Mucosa of descending colon (tissue), 3 donors: ENCODE data around the gene CCL7. TPM values are rescaled to one million over a fixed set of nuclear protein-coding genes. Genes with fewer than 3 reads are reported as not detected.

Experiments
- ATAC-seq: fragments of 200-7000 bp; cut with Tn5 transposase; one replicate; pipeline ENCODE4 v1.9.1; 2020; ENCODE audit warnings: mild to moderate bottlenecking, moderate library complexity
- DNase-seq, 3 donors: peaks; one replicate each; pipeline ENCODE4 v3.0.0-alpha.2; 2020
- H3K36me3 ChIP-seq: fragments of 200-600 bp; one replicate; pipeline ENCODE4 v1.8.0; 2021; ENCODE audit warnings: low read depth, mild to moderate bottlenecking
- H3K4me1 ChIP-seq: fragments of 200-600 bp; one replicate; pipeline ENCODE4 v1.8.0; 2021; ENCODE audit warnings: low read depth, mild to moderate bottlenecking
- H3K4me3 ChIP-seq: fragments of 200-600 bp; one replicate; pipeline ENCODE4 v1.8.0; 2021; ENCODE audit warnings: mild to moderate bottlenecking
- H3K9me3 ChIP-seq: fragments of 200-600 bp; one replicate; pipeline ENCODE4 v1.8.0; 2021; ENCODE audit warnings: mild to moderate bottlenecking
- intact Hi-C, 2 donors: fragments of 100-400 bp; cut with DNase I in 1 of 2; cut with micrococcal nuclease in 1 of 2; formaldehyde crosslinking; loops; one replicate each; pipeline versions ENCODE4 v1.11.0 to v1.11.1; 2022; cut with DNase I, micrococcal nuclease
- total RNA-seq, 3 donors: library from RNA; stranded (reverse); fragmentation: NEBNext Ultra II Directional in 2 of 3; extraction: Animal tissue kit (Norgen Biotek cat#: 25700) in 2 of 3; gene quantifications; one replicate each; pipeline versions ENCODE4 v1.2.1 to v1.2.4, GENCODE V29; 2021 to 2023
- TF ChIP-seq, protein P1 (sequence below): fragments of 200-600 bp; IDR thresholded peaks from one replicate; pipeline ENCODE4 v1.8.0; 2022; ENCODE audit warnings: antibody characterized with exemption, mild to moderate bottlenecking
- donor health status: DM: no; HTN: no; CAD: no; lungs with moderate emphysema.
- donor health status: DM: no; HTN: no; CAD: no.
- donor health status: DM: no; HTN: yes; CAD: no.

The CCL7 gene
- total RNA-seq, 3 donors from 2014 or later: not detected

GRCh38 chr17:34255841-34256240, 14.2 kb upstream of the CCL7 start:
- DNase-seq (no peak), ATAC-seq (no peak)
- Histone ChIP-seq H3K36me3 (no peaks in the 10 kb centered on the region), H3K4me3 (no peak overlapping the region), H3K4me1 (peaks cover 4% of the 10 kb centered on the region), H3K9me3 (no peaks in the 10 kb centered on the region)
- intact Hi-C loops: no loop called here
- TF ChIP-seq, protein P1, sequence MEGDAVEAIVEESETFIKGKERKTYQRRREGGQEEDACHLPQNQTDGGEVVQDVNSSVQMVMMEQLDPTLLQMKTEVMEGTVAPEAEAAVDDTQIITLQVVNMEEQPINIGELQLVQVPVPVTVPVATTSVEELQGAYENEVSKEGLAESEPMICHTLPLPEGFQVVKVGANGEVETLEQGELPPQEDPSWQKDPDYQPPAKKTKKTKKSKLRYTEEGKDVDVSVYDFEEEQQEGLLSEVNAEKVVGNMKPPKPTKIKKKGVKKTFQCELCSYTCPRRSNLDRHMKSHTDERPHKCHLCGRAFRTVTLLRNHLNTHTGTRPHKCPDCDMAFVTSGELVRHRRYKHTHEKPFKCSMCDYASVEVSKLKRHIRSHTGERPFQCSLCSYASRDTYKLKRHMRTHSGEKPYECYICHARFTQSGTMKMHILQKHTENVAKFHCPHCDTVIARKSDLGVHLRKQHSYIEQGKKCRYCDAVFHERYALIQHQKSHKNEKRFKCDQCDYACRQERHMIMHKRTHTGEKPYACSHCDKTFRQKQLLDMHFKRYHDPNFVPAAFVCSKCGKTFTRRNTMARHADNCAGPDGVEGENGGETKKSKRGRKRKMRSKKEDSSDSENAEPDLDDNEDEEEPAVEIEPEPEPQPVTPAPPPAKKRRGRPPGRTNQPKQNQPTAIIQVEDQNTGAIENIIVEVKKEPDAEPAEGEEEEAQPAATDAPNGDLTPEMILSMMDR: no peak

GRCh38 chr17:34257299-34257985, 12.6 kb upstream of the CCL7 start:
- ATAC-seq: no peak
- intact Hi-C loops: no loop called here
- DNase-seq: no peak
- Histone ChIP-seq H3K4me3 (no peak overlapping the region), H3K4me1 (peaks cover 4% of the 10 kb centered on the region), H3K36me3 (no peaks in the 10 kb centered on the region), H3K9me3 (no peaks in the 10 kb centered on the region)
- TF ChIP-seq, protein P1: no peak

GRCh38 chr17:34257986-34258326, 12.1 kb upstream of the CCL7 start:
- ATAC-seq: no peak
- Histone ChIP-seq H3K4me3 (no peak overlapping the region), H3K36me3 (no peaks in the 10 kb centered on the region), H3K4me1 (peaks cover 4% of the 10 kb centered on the region), H3K9me3 (no peaks in the 10 kb centered on the region)
- no peak for DNase-seq
- TF ChIP-seq, protein P1: no peak
- intact Hi-C loops: no loop called here

DNA sequence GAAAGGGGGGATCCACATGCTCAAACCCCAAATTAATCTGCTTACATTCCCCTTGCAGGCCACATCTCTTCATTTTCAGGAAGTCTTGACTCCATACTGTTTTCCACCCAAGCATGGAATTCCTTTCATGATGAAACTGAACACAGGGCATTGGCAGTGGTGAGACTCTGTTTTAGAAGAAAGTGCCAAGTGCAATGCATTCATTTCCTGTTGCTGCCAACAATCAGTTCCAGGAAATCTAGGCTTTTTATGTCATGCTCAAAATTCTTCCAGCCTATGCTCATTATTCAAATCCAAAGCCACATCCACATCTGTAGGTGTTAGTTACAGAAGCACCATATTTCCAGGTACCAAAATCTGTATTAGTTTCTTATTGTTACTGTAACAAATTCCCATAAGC, 10.9 kb upstream of the CCL7 start:
- no peak overlapping the region for H3K4me3 ChIP-seq
- intact Hi-C loops: no loop called here
- no peak for ATAC-seq

GRCh38 chr17:34260861-34261260, 9.2 kb upstream of the CCL7 start:
- Histone ChIP-seq H3K9me3 (no peaks in the 10 kb centered on the region), H3K4me1 (no peaks in the 10 kb centered on the region), H3K4me3 (no peak overlapping the region), H3K36me3 (no peaks in the 10 kb centered on the region)
- no peak for ATAC-seq
- intact Hi-C loops: no loop called here
- TF ChIP-seq, protein P1: no peak
- no peak for DNase-seq

More for the DNA sequence above, 10.9 kb upstream of the CCL7 start:
- Histone ChIP-seq H3K9me3 (no peaks in the 10 kb centered on the region), H3K4me1 (peaks cover 4% of the 10 kb centered on the region), H3K36me3 (no peaks in the 10 kb centered on the region)
- no peak for DNase-seq
- TF ChIP-seq, protein P1: no peak
